ENCODE results near the gene SMNDC1. TPM values are rescaled to one million over a fixed set of nuclear protein-coding genes. Genes with fewer than 3 reads are reported as not detected.

SMNDC1 gene
- polyA plus RNA-seq, 2 of the 4 experiments (the other 2 are of a cell fraction): 27.5 to 40.2 TPM

GRCh38 chr10:110242511-110242910 is 62.2 kb downstream of the SMNDC1 start:
- ChIA-PET POLR2A (no interaction called here), CTCF (interaction anchor here (0.6 kb wide), 1 partner anchor 11 kb away, joined by 4 read pairs; no protein-coding TSS in a partner anchor)
- H3K9me3 ChIP-seq: no peaks in the 10 kb centered on the region
- H3K4me3 ChIP-seq: no peak overlapping the region
- no peaks in the 10 kb centered on the region for H3K4me1 ChIP-seq
- H3K4me2 ChIP-seq: no peak overlapping the region
- no peak for TF ChIP-seq ZFP36 (IDR thresholded peaks at IDR 0.05; ENCODE audit: borderline replicate concordance, partially characterized antibody)
- no peak for TF ChIP-seq CEBPB (IDR thresholded peaks at IDR 0.05)
- TF ChIP-seq JUNB (IDR thresholded peaks at IDR 0.05): no peak
- no peak for TF ChIP-seq KDM5A (IDR thresholded peaks at IDR 0.05)
- TF ChIP-seq, protein P1, sequence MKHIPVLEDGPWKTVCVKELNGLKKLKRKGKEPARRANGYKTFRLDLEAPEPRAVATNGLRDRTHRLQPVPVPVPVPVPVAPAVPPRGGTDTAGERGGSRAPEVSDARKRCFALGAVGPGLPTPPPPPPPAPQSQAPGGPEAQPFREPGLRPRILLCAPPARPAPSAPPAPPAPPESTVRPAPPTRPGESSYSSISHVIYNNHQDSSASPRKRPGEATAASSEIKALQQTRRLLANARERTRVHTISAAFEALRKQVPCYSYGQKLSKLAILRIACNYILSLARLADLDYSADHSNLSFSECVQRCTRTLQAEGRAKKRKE (CRISPR knock-in tag; IDR thresholded peaks at IDR 0.05; ENCODE audit: low read depth): no peak
- no peak for TF ChIP-seq BCL3 (IDR thresholded peaks at IDR 0.05)
- TF ChIP-seq HEYL (CRISPR knock-in tag; IDR thresholded peaks at IDR 0.05): no peak
- TF ChIP-seq FOXS1 (CRISPR knock-in tag; IDR thresholded peaks at IDR 0.05): no peak
- TF ChIP-seq RNF2 (IDR thresholded peaks at IDR 0.05; ENCODE audit: borderline replicate concordance, low read depth): no peak
- no peak for TF ChIP-seq HOXA7 (CRISPR knock-in tag; IDR thresholded peaks at IDR 0.05)
- no peak for TF ChIP-seq RFX5 (IDR thresholded peaks at IDR 0.05)
- no peak for TF ChIP-seq FOSB (CRISPR knock-in tag; IDR thresholded peaks at IDR 0.05)
- no peak for TF ChIP-seq ZNF302 (CRISPR knock-in tag; IDR thresholded peaks at IDR 0.05)
- no peak for TF ChIP-seq EHMT2 (IDR thresholded peaks at IDR 0.05; ENCODE audit: low read depth)
- TF ChIP-seq POLR2A (IDR thresholded peaks at IDR 0.05; ENCODE audit: low read length): no peak
- no peak for TF ChIP-seq RCOR1 (IDR thresholded peaks at IDR 0.05; ENCODE audit: low read depth, low read length)
- TF ChIP-seq, protein P2, sequence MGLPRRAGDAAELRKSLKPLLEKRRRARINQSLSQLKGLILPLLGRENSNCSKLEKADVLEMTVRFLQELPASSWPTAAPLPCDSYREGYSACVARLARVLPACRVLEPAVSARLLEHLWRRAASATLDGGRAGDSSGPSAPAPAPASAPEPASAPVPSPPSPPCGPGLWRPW (IDR thresholded peaks at IDR 0.05): no peak
- no peak for TF ChIP-seq EP300 (IDR thresholded peaks at IDR 0.05)
- no peak for TF ChIP-seq CHD2 (IDR thresholded peaks at IDR 0.05; ENCODE audit: low read length, partially characterized antibody)
- no peak for FAIRE-seq
- 85% methylated on average over 1 of the region's 1 CpG for WGBS (ENCODE audit: missing lambda C conversion rate)
- no peak for DNase-seq (ENCODE audit: low read depth in 1 of 2, low spot score in 1 of 2)
- ATAC-seq: no peak
- H3K27ac ChIP-seq: no peak overlapping the region

GRCh38 chr10:110241841-110242240 is 62.9 kb downstream of the SMNDC1 start:
- H3K9me3 ChIP-seq: no peaks in the 10 kb centered on the region
- H3K4me2 ChIP-seq: no peak overlapping the region
- no peak overlapping the region for H3K27ac ChIP-seq
- no peak for TF ChIP-seq PHF8 (IDR thresholded peaks at IDR 0.05; ENCODE audit: borderline replicate concordance, low read depth)
- no peak for TF ChIP-seq ZC3H11A (IDR thresholded peaks at IDR 0.05)
- no peak for ATAC-seq
- WGBS (ENCODE audit: missing lambda C conversion rate): 38% methylated on average over 2 of the region's 2 CpGs
- no peak for DNase-seq (ENCODE audit: low read depth in 1 of 2, low spot score in 1 of 2)
- FAIRE-seq: no peak
- no peaks in the 10 kb centered on the region for H3K4me1 ChIP-seq
- no peak overlapping the region for H3K4me3 ChIP-seq
- ChIA-PET POLR2A (no interaction called here), CTCF (interaction anchor here (0.9 to 1.7 kb wide), 2 partner anchors 18 to 37 kb away, joined by 4 read pairs; no protein-coding TSS in a partner anchor)

DNA sequence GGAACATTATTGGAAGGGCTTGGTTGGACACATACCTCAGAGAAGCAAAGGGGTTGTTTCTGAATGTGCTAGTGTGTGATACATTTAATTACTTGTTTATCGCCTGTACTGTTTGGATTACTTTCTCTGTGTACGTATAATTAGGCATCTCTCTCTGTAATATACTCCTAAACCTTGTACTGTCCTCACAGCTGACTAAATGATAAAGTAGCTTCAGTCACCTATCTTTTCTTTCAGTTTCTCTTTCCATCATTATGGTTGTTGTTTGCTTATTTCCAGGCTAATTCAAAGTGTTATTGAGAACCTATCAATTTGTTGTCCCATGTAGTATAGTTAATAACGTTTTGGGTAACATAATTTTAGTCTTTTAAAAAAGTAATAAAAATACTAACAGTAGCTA is 63.3 kb downstream of the SMNDC1 start:
- no peak overlapping the region for H3K4me2 ChIP-seq
- POLR2A ChIA-PET: no interaction called here
- no peaks in the 10 kb centered on the region for H3K9me3 ChIP-seq
- H3K4me1 ChIP-seq: no peaks in the 10 kb centered on the region
- WGBS (ENCODE audit: missing lambda C conversion rate): 72% methylated on average over 3 of the region's 3 CpGs
- FAIRE-seq: no peak
- no peak for DNase-seq (ENCODE audit: low read depth in 1 of 2, low spot score in 1 of 2)
- TF ChIP-seq CBX2 (IDR thresholded peaks at IDR 0.05; ENCODE audit: borderline replicate concordance, low read depth): no peak
- TF ChIP-seq ZC3H11A (IDR thresholded peaks at IDR 0.05): no peak
- TF ChIP-seq MAZ (IDR thresholded peaks at IDR 0.05; ENCODE audit: borderline replicate concordance, low read depth, low read length): no peak
- TF ChIP-seq BHLHE40 (IDR thresholded peaks at IDR 0.05; ENCODE audit: low read depth, low read length): no peak
- no peak for TF ChIP-seq HOXA7 (CRISPR knock-in tag; IDR thresholded peaks at IDR 0.05)
- no peak for TF ChIP-seq BCL3 (IDR thresholded peaks at IDR 0.05)
- TF ChIP-seq FOSB (CRISPR knock-in tag; IDR thresholded peaks at IDR 0.05): no peak
- no peak for TF ChIP-seq SMC3 (IDR thresholded peaks at IDR 0.05)
- no peak for TF ChIP-seq USF2 (IDR thresholded peaks at IDR 0.05)
- H3K27ac ChIP-seq: no peak overlapping the region
- ATAC-seq: no peak
- H3K4me3 ChIP-seq: no peak overlapping the region
- CTCF ChIA-PET: interaction anchor here (0.6 to 1.7 kb wide), 3 partner anchors 17 to 37 kb away, joined by 3 to 4 read pairs (median 4); no protein-coding TSS in a partner anchor
